Measurements from ENCODE around the gene DLG1. TPM values are rescaled to one million over a fixed set of nuclear protein-coding genes. Genes with fewer than 3 reads are reported as not detected.

The DLG1 gene
- total RNA-seq, 1 donor from 2014 or later = 157 TPM

GRCh38 chr3:197209366-197210260 lies 88.8 kb downstream of the DLG1 start:
- H3K9me3 Mint-ChIP-seq (ENCODE audit: low read depth) = no peaks in the 10 kb centered on the region
- no peak overlapping the region for H3K4me3 Mint-ChIP-seq (ENCODE audit: unreplicated experiment)
- no peak for DNase-seq (ENCODE audit: low spot score)
- peaks cover 70% of the 10 kb centered on the region for H3K4me1 Mint-ChIP-seq (ENCODE audit: low read depth)
- peak overlapping the region; percentile 49 for H3K27ac Mint-ChIP-seq (ENCODE audit: unreplicated experiment)
- no peaks in the 10 kb centered on the region for H3K27me3 Mint-ChIP-seq (ENCODE audit: low read depth)
- no peak for TF ChIP-seq CTCF (IDR thresholded peaks at IDR 0.05)
- H3K36me3 Mint-ChIP-seq (ENCODE audit: low read depth) = peaks cover 2% of the 10 kb centered on the region

GRCh38 chr3:197206913-197207312 lies 91.5 kb downstream of the DLG1 start:
- peaks cover 69% of the 10 kb centered on the region for H3K4me1 Mint-ChIP-seq (ENCODE audit: low read depth)
- no peak for DNase-seq (ENCODE audit: low spot score)
- H3K9me3 Mint-ChIP-seq (ENCODE audit: low read depth) = no peaks in the 10 kb centered on the region
- no peak overlapping the region for H3K4me3 Mint-ChIP-seq (ENCODE audit: unreplicated experiment)
- no peak overlapping the region for H3K27ac Mint-ChIP-seq (ENCODE audit: unreplicated experiment)
- no peak for TF ChIP-seq CTCF (IDR thresholded peaks at IDR 0.05)
- H3K36me3 Mint-ChIP-seq (ENCODE audit: low read depth) = peaks cover 2% of the 10 kb centered on the region
- H3K27me3 Mint-ChIP-seq (ENCODE audit: low read depth) = no peaks in the 10 kb centered on the region

- Mint-ChIP-seq H3K4me1 (ENCODE audit: low read depth) (peaks cover 71% of the 10 kb centered on the region), H3K27ac (ENCODE audit: unreplicated experiment) (no peak overlapping the region), H3K27me3 (ENCODE audit: low read depth) (no peaks in the 10 kb centered on the region), H3K36me3 (ENCODE audit: low read depth) (peaks cover 2% of the 10 kb centered on the region), H3K4me3 (ENCODE audit: unreplicated experiment) (no peak overlapping the region), H3K9me3 (ENCODE audit: low read depth) (no peaks in the 10 kb centered on the region)
- DNase-seq (ENCODE audit: low spot score) = no peak
- TF ChIP-seq CTCF (IDR thresholded peaks at IDR 0.05) = no peak
These were observed 92.7 kb downstream of the DLG1 start for GRCh38 chr3:197205675-197206074.

- no peak for DNase-seq (ENCODE audit: low spot score)
- Mint-ChIP-seq H3K4me3 (ENCODE audit: unreplicated experiment) (no peak overlapping the region), H3K9me3 (ENCODE audit: low read depth) (no peaks in the 10 kb centered on the region), H3K36me3 (ENCODE audit: low read depth) (peaks cover 2% of the 10 kb centered on the region), H3K27me3 (ENCODE audit: low read depth) (no peaks in the 10 kb centered on the region), H3K4me1 (ENCODE audit: low read depth) (peaks cover 75% of the 10 kb centered on the region), H3K27ac (ENCODE audit: unreplicated experiment) (no peak overlapping the region)
- TF ChIP-seq CTCF (IDR thresholded peaks at IDR 0.05) = no peak
These were observed 93.1 kb downstream of the DLG1 start for GRCh38 chr3:197205265-197205664.

- Mint-ChIP-seq H3K36me3 (ENCODE audit: low read depth) (peaks cover 2% of the 10 kb centered on the region), H3K27me3 (ENCODE audit: low read depth) (no peaks in the 10 kb centered on the region), H3K27ac (ENCODE audit: unreplicated experiment) (no peak overlapping the region), H3K4me3 (ENCODE audit: unreplicated experiment) (no peak overlapping the region), H3K4me1 (ENCODE audit: low read depth) (peaks cover 74% of the 10 kb centered on the region), H3K9me3 (ENCODE audit: low read depth) (no peaks in the 10 kb centered on the region)
- DNase-seq (ENCODE audit: low spot score) = no peak
- no peak for TF ChIP-seq CTCF (IDR thresholded peaks at IDR 0.05)
These were observed 93.7 kb downstream of the DLG1 start for GRCh38 chr3:197204736-197205135.

All from chondrocyte (in vitro differentiated cells).